Progenitor cell of endocrine pancreas (in vitro differentiated cells): ENCODE results near the gene SHANK2. TPM values are rescaled to one million over a fixed set of nuclear protein-coding genes. Genes with fewer than 3 reads are reported as not detected.

Experiments used
- DNase-seq: peaks from one replicate; pipeline ENCODE4 v3.0.0; 2021; ENCODE audit warnings: low spot score; ENCODE audit not compliant: unreplicated experiment
- H3K27ac Mint-ChIP-seq: 2 replicates; pipeline ENCODE4 v1.8.0; 2021; ENCODE audit warnings: mild to moderate bottlenecking, moderate library complexity, mixed read lengths
- H3K27me3 Mint-ChIP-seq: 2 replicates; pipeline ENCODE4 v1.8.0; 2021; ENCODE audit warnings: mixed read lengths
- H3K36me3 Mint-ChIP-seq: 2 replicates; pipeline ENCODE4 v1.8.0; 2022; ENCODE audit warnings: mixed read lengths; ENCODE audit not compliant: insufficient read depth
- H3K4me1 Mint-ChIP-seq: 2 replicates; pipeline ENCODE4 v1.8.0; 2021; ENCODE audit warnings: low read depth, mixed read lengths
- H3K4me3 Mint-ChIP-seq: 2 replicates; pipeline ENCODE4 v1.8.0; 2021; ENCODE audit warnings: low read depth, mild to moderate bottlenecking, moderate library complexity, mixed read lengths
- H3K9me3 Mint-ChIP-seq: 2 replicates; pipeline ENCODE4 v1.8.0; 2021; ENCODE audit warnings: low read depth, mixed read lengths
- CTCF ChIP-seq: fragments of 200-600 bp; sonication (generic); IDR thresholded peaks from one replicate; pipeline ENCODE4 v1.5.0; 2021; ENCODE audit warnings: antibody characterized with exemption, mild to moderate bottlenecking; ENCODE audit not compliant: unreplicated experiment
- total RNA-seq: library from RNA; stranded (reverse); gene quantifications from 2 replicates; pipeline ENCODE4 v1.2.1, GENCODE V29; 2021

Gene SHANK2
- total RNA-seq, 1 donor from 2014 or later = 104 TPM

GRCh38 chr11:71209181-71209580, 43.2 kb downstream of the SHANK2 start:
- no peak for DNase-seq
- no peaks in the 10 kb centered on the region for H3K27me3 Mint-ChIP-seq
- peaks cover 20% of the 10 kb centered on the region for H3K4me1 Mint-ChIP-seq
- no peak overlapping the region for H3K27ac Mint-ChIP-seq
- H3K9me3 Mint-ChIP-seq = no peaks in the 10 kb centered on the region
- no peak overlapping the region for H3K4me3 Mint-ChIP-seq
- H3K36me3 Mint-ChIP-seq = peaks cover 20% of the 10 kb centered on the region
- no peak for TF ChIP-seq CTCF

GRCh38 chr11:71208011-71208774, 44.2 kb downstream of the SHANK2 start:
- H3K9me3 Mint-ChIP-seq = no peaks in the 10 kb centered on the region
- TF ChIP-seq CTCF = no peak
- H3K4me3 Mint-ChIP-seq = no peak overlapping the region
- H3K4me1 Mint-ChIP-seq = peaks cover 19% of the 10 kb centered on the region
- H3K27me3 Mint-ChIP-seq = no peaks in the 10 kb centered on the region
- peak overlapping the region; percentile 92 for H3K27ac Mint-ChIP-seq
- DNase-seq = no peak
- peaks cover 20% of the 10 kb centered on the region for H3K36me3 Mint-ChIP-seq

GRCh38 chr11:71207563-71207962, 44.8 kb downstream of the SHANK2 start:
- H3K36me3 Mint-ChIP-seq = peaks cover 20% of the 10 kb centered on the region
- peak overlapping the region; percentile 92 for H3K27ac Mint-ChIP-seq
- no peaks in the 10 kb centered on the region for H3K27me3 Mint-ChIP-seq
- DNase-seq = no peak
- H3K4me3 Mint-ChIP-seq = no peak overlapping the region
- H3K4me1 Mint-ChIP-seq = peaks cover 19% of the 10 kb centered on the region
- no peaks in the 10 kb centered on the region for H3K9me3 Mint-ChIP-seq
- TF ChIP-seq CTCF = no peak

GRCh38 chr11:71206186-71206585, 46.2 kb downstream of the SHANK2 start:
- Mint-ChIP-seq H3K9me3 (no peaks in the 10 kb centered on the region), H3K36me3 (peaks cover 16% of the 10 kb centered on the region), H3K4me3 (peak overlapping the region; percentile 9), H3K27me3 (no peaks in the 10 kb centered on the region), H3K4me1 (peaks cover 19% of the 10 kb centered on the region), H3K27ac (no peak overlapping the region)
- no peak for DNase-seq
- no peak for TF ChIP-seq CTCF

GRCh38 chr11:71204748-71205664, 47.4 kb downstream of the SHANK2 start:
- Mint-ChIP-seq H3K36me3 (peaks cover 17% of the 10 kb centered on the region), H3K9me3 (no peaks in the 10 kb centered on the region), H3K27me3 (no peaks in the 10 kb centered on the region), H3K4me3 (no peak overlapping the region), H3K27ac (peak overlapping the region; percentile 69), H3K4me1 (peaks cover 19% of the 10 kb centered on the region)
- TF ChIP-seq CTCF = no peak
- no peak for DNase-seq
